Fibroblast of villous mesenchyme (primary cell): ENCODE results near the gene TMEM95. TPM values are rescaled to one million over a fixed set of nuclear protein-coding genes. Genes with fewer than 3 reads are reported as not detected.
A peak's percentile ranks its signal among the peaks of the same experiment; 100 is the strongest.
"Not testable (repeated sequence)": the region's sequence is repeated elsewhere in the genome, so short reads cannot be mapped to it uniquely, and the experiment has no call there.

ENCODE experiments used
- DNase-seq: peaks from one replicate; pipeline ENCODE4 v3.0.0-alpha.2; 2010; ENCODE audit warnings: low read depth
- H3K4me3 ChIP-seq: 2 replicates; pipeline ENCODE4 v1.5.1; 2011; ENCODE audit warnings: low read depth, mild to moderate bottlenecking, low read length
- total RNA-seq: library from RNA; depleted of rRNA; stranded (reverse); fragments of >200 nt; gene quantifications from 2 replicates; pipeline ENCODE4 v1.2.3, GENCODE V29; 2012
- TF ChIP-seq, protein P1 (sequence below): IDR thresholded peaks from 2 replicates; pipeline ENCODE4 v1.5.1; 2012; ENCODE audit warnings: low read depth, mild to moderate bottlenecking, low read length; ENCODE audit not compliant: insufficient read depth

TMEM95 gene
- total RNA-seq, 1 donor = not detected

DNA sequence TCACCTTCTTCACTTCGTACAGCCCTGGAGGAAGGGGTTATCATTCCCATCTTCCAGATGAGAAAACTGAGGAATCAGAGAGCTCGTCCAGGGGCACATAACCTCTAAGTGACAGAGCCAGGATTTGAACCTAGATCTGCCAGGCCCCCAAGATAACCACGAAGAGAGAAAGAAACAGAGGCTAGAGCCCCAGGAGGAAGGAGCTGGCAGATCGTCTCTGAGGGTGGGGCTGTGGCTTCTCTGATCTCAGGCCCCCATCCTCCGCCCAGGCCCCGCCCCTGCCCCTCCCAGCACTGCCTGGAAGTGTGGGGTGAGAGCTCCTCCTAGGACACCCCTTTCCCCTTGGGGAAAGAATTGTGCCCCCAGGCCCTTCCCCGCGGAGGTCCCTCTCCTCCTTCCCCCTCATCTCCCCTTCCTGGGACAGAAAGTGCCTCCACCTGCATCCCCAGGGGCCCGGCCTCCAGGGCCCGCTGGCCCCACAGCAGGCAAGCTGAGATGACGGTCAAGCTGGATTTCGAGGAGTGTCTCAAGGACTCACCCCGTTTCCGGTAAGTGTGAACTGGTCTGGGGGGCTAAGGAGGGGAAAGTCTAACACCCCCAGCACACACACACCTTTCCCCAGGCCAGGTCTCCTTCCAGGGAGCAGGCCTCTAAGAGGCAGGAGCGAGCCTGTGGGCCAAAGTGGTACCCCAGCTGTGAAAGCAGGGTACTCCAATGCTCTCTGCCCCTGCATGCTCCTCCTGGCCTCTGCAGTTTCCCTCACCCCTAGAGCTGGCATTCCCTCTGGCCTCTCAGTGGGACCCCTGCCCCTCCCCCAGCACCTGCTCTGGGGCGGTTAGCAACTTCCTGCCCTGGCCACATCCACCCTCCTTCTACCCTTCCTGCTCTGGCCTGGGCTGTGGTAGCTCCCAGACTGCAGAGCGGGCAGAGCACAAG is 18.4 kb upstream of the TMEM95 start, which contains the start of gene ACAP1:
Gene ACAP1 (plus strand): TSS at position 290 of the 936 bp plus-strand sequence. CDS start 206 bp downstream, at position 496.
- TF ChIP-seq, protein P1, sequence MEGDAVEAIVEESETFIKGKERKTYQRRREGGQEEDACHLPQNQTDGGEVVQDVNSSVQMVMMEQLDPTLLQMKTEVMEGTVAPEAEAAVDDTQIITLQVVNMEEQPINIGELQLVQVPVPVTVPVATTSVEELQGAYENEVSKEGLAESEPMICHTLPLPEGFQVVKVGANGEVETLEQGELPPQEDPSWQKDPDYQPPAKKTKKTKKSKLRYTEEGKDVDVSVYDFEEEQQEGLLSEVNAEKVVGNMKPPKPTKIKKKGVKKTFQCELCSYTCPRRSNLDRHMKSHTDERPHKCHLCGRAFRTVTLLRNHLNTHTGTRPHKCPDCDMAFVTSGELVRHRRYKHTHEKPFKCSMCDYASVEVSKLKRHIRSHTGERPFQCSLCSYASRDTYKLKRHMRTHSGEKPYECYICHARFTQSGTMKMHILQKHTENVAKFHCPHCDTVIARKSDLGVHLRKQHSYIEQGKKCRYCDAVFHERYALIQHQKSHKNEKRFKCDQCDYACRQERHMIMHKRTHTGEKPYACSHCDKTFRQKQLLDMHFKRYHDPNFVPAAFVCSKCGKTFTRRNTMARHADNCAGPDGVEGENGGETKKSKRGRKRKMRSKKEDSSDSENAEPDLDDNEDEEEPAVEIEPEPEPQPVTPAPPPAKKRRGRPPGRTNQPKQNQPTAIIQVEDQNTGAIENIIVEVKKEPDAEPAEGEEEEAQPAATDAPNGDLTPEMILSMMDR = no peak
- DNase-seq = no peak
- H3K4me3 ChIP-seq = no peak within 1 kb of the TSS

DNA sequence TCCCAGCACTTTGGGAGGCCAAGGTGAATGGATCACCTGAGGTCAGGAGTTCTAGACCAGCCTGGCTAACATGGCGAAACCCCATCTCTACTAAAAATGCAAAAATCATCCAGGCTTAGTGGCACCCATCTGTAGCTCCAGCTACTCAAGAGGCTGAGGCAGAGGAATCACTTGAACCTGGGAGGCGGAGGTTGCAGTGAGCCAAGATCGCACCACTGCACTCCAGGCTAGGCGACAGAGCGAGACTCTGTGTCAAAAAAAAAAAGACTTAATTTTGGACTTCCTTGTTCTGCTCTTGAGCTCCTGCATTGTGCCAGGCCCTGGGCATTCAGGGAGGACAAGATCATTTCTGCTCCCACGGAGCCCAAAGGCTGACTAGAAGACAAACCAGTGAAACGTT is 17.4 kb upstream of the TMEM95 start:
- not testable (repeated sequence) for DNase-seq

DNA sequence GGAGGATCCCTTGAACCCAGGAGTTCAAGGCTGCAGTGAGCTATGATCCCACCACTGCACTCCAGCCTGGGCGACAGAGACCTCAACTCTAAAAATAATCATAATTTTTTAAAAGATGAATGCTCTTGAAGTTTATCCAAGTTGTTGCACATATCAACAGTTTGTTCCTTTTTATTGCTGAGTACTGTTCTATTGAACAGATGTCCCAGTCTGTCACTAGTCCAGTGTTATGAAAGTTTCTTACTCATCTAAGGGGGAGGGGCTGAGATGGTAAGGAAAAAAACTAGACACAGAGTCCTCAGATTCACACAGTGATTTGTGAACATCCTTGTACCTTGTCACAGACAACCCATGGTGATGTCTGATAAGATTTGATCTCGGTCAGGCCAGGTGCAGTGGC is 14.8 kb upstream of the TMEM95 start:
- H3K4me3 ChIP-seq = no peak overlapping the region
- TF ChIP-seq, protein P1 = no peak
- peak; percentile 36 for DNase-seq

More for the DNA sequence above, 17.4 kb upstream of the TMEM95 start:
- not testable (repeated sequence) for H3K4me3 ChIP-seq

- H3K4me3 ChIP-seq = no peak overlapping the region
- DNase-seq = no peak
- TF ChIP-seq, protein P1 = no peak
Measured at GRCh38 chr17:7341842-7342241, 13.1 kb upstream of the TMEM95 start.

- no peak overlapping the region for H3K4me3 ChIP-seq
- TF ChIP-seq, protein P1 = no peak
- DNase-seq = no peak
Measured at GRCh38 chr17:7343250-7343649, 11.7 kb upstream of the TMEM95 start.

GRCh38 chr17:7346761-7347614 is 8.0 kb upstream of the TMEM95 start:
- no peak for DNase-seq
- TF ChIP-seq, protein P1 = no peak
- no peak overlapping the region for H3K4me3 ChIP-seq
